HG03066 (cell line): Measurements from ENCODE around the gene CTAGE9.

Source experiments
- ATAC-seq: cut with Tn5 transposase; IDR thresholded peaks from one replicate; pipeline ENCODE4 v1.9.1; 2021; ENCODE audit warnings: low read depth; ENCODE audit not compliant: unreplicated experiment

The CTAGE9 gene

DNA sequence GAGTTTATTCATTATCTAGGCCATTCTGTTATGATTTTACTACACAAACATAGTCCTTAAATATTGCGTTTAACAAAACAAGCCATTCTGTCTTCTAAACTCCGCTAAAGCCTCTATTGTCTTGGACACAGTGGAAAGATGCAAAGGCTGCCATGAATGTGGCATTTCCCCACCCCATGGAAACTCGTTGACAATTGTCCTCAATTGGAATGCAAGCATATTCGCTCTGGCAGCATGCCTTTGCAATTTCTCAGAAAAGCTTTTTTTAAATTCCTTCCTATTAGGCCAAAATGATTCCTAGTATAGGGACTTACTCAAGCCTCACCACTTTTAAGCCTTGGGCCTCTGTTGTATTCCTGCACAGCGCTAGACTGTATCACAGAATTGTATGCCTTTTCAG is 32.4 kb downstream of the CTAGE9 start:
- ATAC-seq, result no peak

DNA sequence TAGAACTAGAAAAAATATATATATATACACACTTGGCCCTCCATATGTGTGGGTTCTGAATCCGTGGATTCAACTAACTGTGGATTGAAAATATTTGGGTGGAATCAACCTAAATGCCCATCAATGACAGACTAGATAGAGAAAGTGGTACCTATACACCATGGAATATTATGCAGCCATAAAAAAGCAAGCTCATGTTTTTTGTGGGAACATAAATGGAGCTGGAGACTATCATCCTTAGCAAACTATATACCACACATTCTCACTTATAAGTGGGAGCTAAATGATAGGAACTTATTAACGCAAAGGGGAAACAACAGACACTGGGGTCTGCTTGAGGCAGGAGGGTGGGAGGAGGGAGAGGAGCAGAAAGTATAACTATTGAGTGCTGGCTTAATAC is 37.6 kb downstream of the CTAGE9 start:
- ATAC-seq, result no peak

DNA sequence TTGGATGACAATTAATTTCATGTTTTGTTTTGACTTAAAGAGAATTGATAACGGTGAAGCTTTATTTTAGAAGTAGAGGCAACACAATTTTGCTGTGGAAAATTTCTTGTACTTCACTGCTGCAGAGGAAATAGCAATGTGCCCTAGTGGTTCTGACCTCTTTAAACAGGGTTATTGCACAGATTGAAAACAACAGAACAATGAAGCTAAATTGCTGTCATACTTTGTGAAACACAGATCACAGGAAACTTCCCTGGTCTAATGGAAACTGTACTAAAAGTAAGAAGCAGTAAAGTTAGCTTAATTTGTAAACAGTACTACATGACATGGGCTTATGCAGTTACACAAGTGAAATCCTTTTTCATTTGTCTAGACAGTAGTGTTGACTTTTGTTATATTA is 40.9 kb downstream of the CTAGE9 start:
- ATAC-seq, result no peak

DNA sequence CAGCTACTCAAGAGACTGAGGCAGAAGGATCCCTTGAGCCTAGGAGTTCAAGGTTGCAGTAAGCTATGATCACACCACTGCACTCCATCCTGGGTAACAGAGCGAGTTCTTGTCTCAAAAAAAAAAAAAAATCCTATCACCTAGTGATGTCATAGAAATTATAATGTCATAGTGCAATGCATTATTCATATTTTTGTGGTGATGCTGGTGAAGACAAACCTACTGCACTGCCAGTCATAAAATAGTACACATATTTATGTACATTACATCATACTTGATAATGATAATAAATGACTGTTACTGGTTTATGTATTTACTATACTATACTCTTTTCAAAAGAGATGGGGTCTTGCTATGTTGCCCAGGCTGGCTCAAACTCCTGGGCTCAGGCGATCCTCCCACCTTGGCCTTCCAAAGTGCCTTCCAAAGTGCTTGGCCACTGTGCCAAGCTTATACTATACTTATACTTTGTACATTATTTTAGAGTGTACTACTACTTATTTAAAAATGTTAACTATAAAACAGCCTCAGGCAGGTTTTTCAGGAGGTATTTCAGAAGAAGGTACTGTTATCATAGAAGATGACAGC is 47.1 kb downstream of the CTAGE9 start:
- no peak for ATAC-seq

DNA sequence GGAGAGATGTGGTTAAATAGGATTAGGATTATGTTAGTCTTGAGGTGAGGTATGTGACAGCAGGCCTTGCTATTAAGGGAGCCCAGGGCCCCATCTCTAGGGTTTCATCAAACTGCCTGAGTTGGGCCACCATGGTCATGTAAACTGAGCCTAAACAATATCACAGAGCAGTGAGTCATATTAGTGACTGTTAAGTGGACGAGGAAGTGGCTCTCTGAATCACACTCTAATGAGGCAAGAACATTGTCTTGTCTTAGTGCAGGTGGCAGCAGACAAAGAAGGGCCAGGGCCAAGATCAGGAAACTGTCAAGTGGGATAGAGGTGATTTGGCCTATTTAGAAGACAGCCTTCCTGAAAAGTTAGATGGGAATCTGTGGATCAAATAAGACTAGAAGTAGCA is 50.6 kb downstream of the CTAGE9 start:
- no peak for ATAC-seq
